Endothelial cell of umbilical vein (primary cell): ENCODE results near the gene UBTD1. TPM values are rescaled to one million over a fixed set of nuclear protein-coding genes. Genes with fewer than 3 reads are reported as not detected.

Experiments
- BruUV-seq: library from RNA; stranded (reverse); fragments of 400-500 nt; replicated peaks from 2 replicates; lab custom pipeline; 2021; lab: Mats Ljungman, UMichigan
- CTCF ChIA-PET: fragments of 300-600, 350-600 bp; sonication (Branson Sonifier 250); formaldehyde crosslinking; loops from one replicate; lab custom pipeline; 2021; ENCODE audit warnings: antibody characterized with exemption, inconsistent platforms; lab: Charles Lee
- POLR2A ChIA-PET: fragments of 300-600, 350-600 bp; sonication (Branson Sonifier 250); formaldehyde crosslinking; loops from one replicate; lab custom pipeline; 2021; ENCODE audit warnings: antibody characterized with exemption, inconsistent platforms; lab: Charles Lee
- DNase-seq: peaks from one replicate; pipeline ENCODE4 v3.0.0-alpha.2; 2011; ENCODE audit warnings: low read depth, low spot score
- FAIRE-seq: peaks from 2 replicates; lab custom pipeline; 2011; peaks lifted over from hg19 to GRCh38; lab: Jason Lieb, UNC
- H2AFZ ChIP-seq: 2 replicates; pipeline ENCODE4 v1.6.0; 2012; ENCODE audit warnings: low read depth, low read length, control low read depth, inconsistent platforms
- H3K27ac ChIP-seq: 2 replicates; pipeline ENCODE4 v1.5.1; 2011; ENCODE audit warnings: low read depth, mild to moderate bottlenecking, control low read depth, low read length, moderate library complexity; ENCODE audit not compliant: insufficient read depth
- H3K27me3 ChIP-seq, 2 experiments: 2 replicates each; pipeline versions ENCODE4 v1.6.0 to v1.6.1; 2011; ENCODE audit warnings: low read length in 2 of 2, mixed read lengths in 1 of 2; ENCODE audit not compliant: control insufficient read depth in 2 of 2, insufficient read depth in 2 of 2
- H3K36me3 ChIP-seq, 2 experiments: 2 replicates in 1 of 2; 3 replicates in 1 of 2; pipeline ENCODE4 v1.5.1; 2011; ENCODE audit warnings: low read length in 2 of 2, mild to moderate bottlenecking in 1 of 2, moderate library complexity in 1 of 2; ENCODE audit not compliant: control insufficient read depth in 2 of 2, insufficient read depth in 2 of 2; ENCODE audit errors: extremely low read depth in 1 of 2
- H3K4me1 ChIP-seq: 3 replicates; pipeline ENCODE4 v1.5.1; 2011; ENCODE audit warnings: mild to moderate bottlenecking, low read length; ENCODE audit not compliant: control insufficient read depth, insufficient read depth; ENCODE audit errors: extremely low read depth
- H3K4me2 ChIP-seq: 2 replicates; pipeline ENCODE4 v1.6.1; 2011; ENCODE audit warnings: low read length, control low read depth, mixed read lengths; ENCODE audit not compliant: insufficient read depth
- H3K4me3 ChIP-seq, 3 experiments: fragments of 200-600 bp in 1 of 3; sonication (generic), shearing (Covaris generic) in 1 of 3; replicated peaks in 1 of 3; 2 replicates each; pipeline ENCODE4 v1.5.1; 2011 to 2016; ENCODE audit warnings: control low read depth in 3 of 3, low read length in 3 of 3, mild to moderate bottlenecking in 2 of 3, inconsistent platforms in 1 of 3, low read depth in 1 of 3, moderate library complexity in 1 of 3; ENCODE audit not compliant: insufficient read depth in 1 of 3
- H3K79me2 ChIP-seq: 2 replicates; pipeline ENCODE4 v1.6.0; 2012; ENCODE audit warnings: low read length, inconsistent platforms; ENCODE audit not compliant: control insufficient read depth, insufficient read depth
- H3K9ac ChIP-seq: replicated peaks from 2 replicates; pipeline ENCODE3; 2011; ENCODE audit warnings: low read length, control low read depth; ENCODE audit not compliant: insufficient read depth; ENCODE audit errors: extremely low read depth
- H3K9me1 ChIP-seq: replicated peaks from 3 replicates; pipeline ENCODE4 v1.6.0; 2011; ENCODE audit warnings: mild to moderate bottlenecking, low read length; ENCODE audit not compliant: control insufficient read depth, insufficient read depth; ENCODE audit errors: extremely low read depth
- H3K9me3 ChIP-seq: replicated peaks from 2 replicates; pipeline ENCODE4 v1.5.1; 2012; ENCODE audit warnings: low read length, inconsistent platforms; ENCODE audit not compliant: control insufficient read depth, insufficient read depth
- H4K20me1 ChIP-seq: replicated peaks from 2 replicates; pipeline ENCODE3; 2011; ENCODE audit warnings: mild to moderate bottlenecking, low read length; ENCODE audit not compliant: control insufficient read depth, insufficient read depth; ENCODE audit errors: extremely low read depth
- EZH2 ChIP-seq: IDR thresholded peaks from 2 replicates; pipeline ENCODE4 v1.6.1; 2012; ENCODE audit warnings: borderline replicate concordance, low read depth, mild to moderate bottlenecking, moderate library complexity, low read length, inconsistent platforms; ENCODE audit not compliant: severe bottlenecking
- JUN ChIP-seq: IDR thresholded peaks from 2 replicates; pipeline ENCODE4 v1.6.1; 2011; ENCODE audit warnings: borderline replicate concordance, low read depth; ENCODE audit not compliant: insufficient read length, insufficient read depth
- MYC ChIP-seq: IDR thresholded peaks from one replicate; pipeline ENCODE4 v1.6.1; 2011; ENCODE audit warnings: mild to moderate bottlenecking, low read depth, low read length
- POLR2A ChIP-seq: IDR thresholded peaks from 2 replicates; pipeline ENCODE4 v1.6.1; 2012; ENCODE audit warnings: low read depth, mild to moderate bottlenecking, control low read depth, low read length
- POLR2AphosphoS5 ChIP-seq: IDR thresholded peaks from 2 replicates; pipeline ENCODE4 v1.6.1; 2012; ENCODE audit warnings: low read depth, mild to moderate bottlenecking, control low read depth, low read length, moderate library complexity; ENCODE audit not compliant: insufficient read depth
- dilution Hi-C: fragments of 300-500 bp; cut with MboI; formaldehyde crosslinking; loops from one replicate; pipeline ENCODE4 v1.15.0; 2019; ENCODE audit warnings: low sequenced_read_pairs; ENCODE audit not compliant: extremely low pct_ligation_motif_present
- intact Hi-C: fragments of 100-400 bp; cut with micrococcal nuclease; formaldehyde crosslinking; loops from one replicate; pipeline ENCODE4 v1.10.0; 2022
- polyA plus RNA-seq, 4 experiments: library from polyadenylated mRNA; depleted of rRNA in 3 of 4; stranded (reverse) in 3 of 4; unstranded in 1 of 4; fragments of >200 nt; gene quantifications; 2 replicates each; pipeline versions ENCODE4 v1.2.1 to v1.2.3, GENCODE V29; 2011 to 2012; ENCODE audit warnings: missing spikeins in 1 of 4
- total RNA-seq: library from RNA; stranded (reverse); gene quantifications from 2 replicates; pipeline ENCODE4 v1.2.3, GENCODE V29; 2021
- TF ChIP-seq, protein P1 (sequence below), 2 donors: IDR thresholded peaks; 1 replicate in 1 of 2; 2 replicates in 1 of 2; pipeline ENCODE4 v1.5.1; 2011; ENCODE audit warnings: low read length in 2 of 2, mild to moderate bottlenecking in 2 of 2, moderate library complexity in 2 of 2, control low read depth in 1 of 2, inconsistent platforms in 1 of 2, low read depth in 1 of 2; ENCODE audit not compliant: insufficient read depth in 1 of 2; ENCODE audit errors: extremely low read depth in 1 of 2
- TF ChIP-seq, protein P2 (sequence below): IDR thresholded peaks from 2 replicates; pipeline ENCODE4 v1.6.1; 2011; ENCODE audit not compliant: insufficient read depth, insufficient read length

UBTD1 gene
- total and polyA plus RNA-seq, 2 donors (not counting 3 experiments of a cell fraction or from before 2014, with no cell fraction given): 42.6 to 63.7 TPM

DNA sequence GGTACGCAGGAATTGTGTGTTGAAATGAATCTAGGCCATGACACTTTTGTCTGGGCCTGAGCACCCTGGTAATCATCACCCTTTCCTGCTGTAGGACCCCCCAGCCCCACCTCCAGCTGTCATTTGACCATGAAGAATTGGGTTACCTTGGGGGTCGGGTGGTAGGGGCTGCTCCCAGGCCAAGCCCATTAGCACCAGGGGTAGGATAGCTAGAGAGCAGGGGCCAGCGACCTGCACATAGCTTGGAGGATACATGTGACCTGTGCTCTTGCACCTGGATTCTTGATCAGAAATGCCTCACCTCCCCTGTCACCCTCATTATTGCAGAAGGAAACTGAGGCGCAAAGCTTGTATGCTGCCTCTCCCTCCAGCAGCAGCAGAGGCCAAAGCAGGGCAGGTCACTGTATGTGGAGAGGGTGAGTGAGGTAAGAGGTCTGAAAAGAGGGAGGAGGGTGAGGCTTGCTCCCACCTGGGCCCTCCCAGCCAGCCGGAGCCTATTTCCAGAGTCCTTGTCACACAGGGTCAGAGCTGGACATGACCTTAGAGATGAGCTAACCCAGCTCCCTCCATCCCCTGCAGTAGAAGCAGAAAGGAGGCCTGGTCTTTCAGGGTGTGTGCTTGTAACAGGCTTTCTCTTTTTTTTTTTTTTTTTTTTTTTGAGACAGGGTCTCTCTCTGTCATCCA is 38.6 kb downstream of the UBTD1 start:
- Histone ChIP-seq H3K9me1 (no peaks in the 10 kb centered on the region), H3K36me3 (no peaks in the 10 kb centered on the region), H3K4me1 (peaks cover 31% of the 10 kb centered on the region), H4K20me1 (no peaks in the 10 kb centered on the region), H3K27ac (no peak overlapping the region), H3K4me3 (no peak overlapping the region), H3K79me2 (peaks cover 4% of the 10 kb centered on the region), H2AFZ (no peak overlapping the region), H3K9ac (no peak overlapping the region), H3K4me2 (no peak overlapping the region), H3K9me3 (no peaks in the 10 kb centered on the region), H3K27me3 (no peaks in the 10 kb centered on the region)
- POLR2A ChIA-PET: no interaction called here
- dilution Hi-C loops (no loop called here), intact Hi-C loops (no loop called here)
- CTCF ChIA-PET: interaction anchor here (0.6 to 1.4 kb wide), 3 partner anchors 16 to 60 kb away, joined by 4 to 12 read pairs (median 4); no protein-coding TSS in a partner anchor
- FAIRE-seq (no peak), DNase-seq (no peak)
- BruUV-seq: no TSS peak
- TF ChIP-seq, protein P1, sequence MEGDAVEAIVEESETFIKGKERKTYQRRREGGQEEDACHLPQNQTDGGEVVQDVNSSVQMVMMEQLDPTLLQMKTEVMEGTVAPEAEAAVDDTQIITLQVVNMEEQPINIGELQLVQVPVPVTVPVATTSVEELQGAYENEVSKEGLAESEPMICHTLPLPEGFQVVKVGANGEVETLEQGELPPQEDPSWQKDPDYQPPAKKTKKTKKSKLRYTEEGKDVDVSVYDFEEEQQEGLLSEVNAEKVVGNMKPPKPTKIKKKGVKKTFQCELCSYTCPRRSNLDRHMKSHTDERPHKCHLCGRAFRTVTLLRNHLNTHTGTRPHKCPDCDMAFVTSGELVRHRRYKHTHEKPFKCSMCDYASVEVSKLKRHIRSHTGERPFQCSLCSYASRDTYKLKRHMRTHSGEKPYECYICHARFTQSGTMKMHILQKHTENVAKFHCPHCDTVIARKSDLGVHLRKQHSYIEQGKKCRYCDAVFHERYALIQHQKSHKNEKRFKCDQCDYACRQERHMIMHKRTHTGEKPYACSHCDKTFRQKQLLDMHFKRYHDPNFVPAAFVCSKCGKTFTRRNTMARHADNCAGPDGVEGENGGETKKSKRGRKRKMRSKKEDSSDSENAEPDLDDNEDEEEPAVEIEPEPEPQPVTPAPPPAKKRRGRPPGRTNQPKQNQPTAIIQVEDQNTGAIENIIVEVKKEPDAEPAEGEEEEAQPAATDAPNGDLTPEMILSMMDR (IDR thresholded peaks at IDR 0.05; ENCODE audit: extremely low read depth in 1 of 2, insufficient read depth in 1 of 2, low read depth in 1 of 2, low read length in 2 of 2): no peak
- TF ChIP-seq JUN: no peak
- TF ChIP-seq EZH2: no peak
- TF ChIP-seq MYC: no peak
- TF ChIP-seq POLR2AphosphoS5: no peak
- TF ChIP-seq POLR2A: no peak
- TF ChIP-seq, protein P2, sequence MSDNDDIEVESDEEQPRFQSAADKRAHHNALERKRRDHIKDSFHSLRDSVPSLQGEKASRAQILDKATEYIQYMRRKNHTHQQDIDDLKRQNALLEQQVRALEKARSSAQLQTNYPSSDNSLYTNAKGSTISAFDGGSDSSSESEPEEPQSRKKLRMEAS: no peak
